ENCODE results near the gene C15orf40. TPM values are rescaled to one million over a fixed set of nuclear protein-coding genes. Genes with fewer than 3 reads are reported as not detected.
"Not testable (repeated sequence)": the region's sequence is repeated elsewhere in the genome, so short reads cannot be mapped to it uniquely, and the experiment has no call there.

The C15orf40 gene
- total RNA-seq, 4 donors from 2014 or later, result 2.0 to 21.2 (median 8.3) TPM

DNA sequence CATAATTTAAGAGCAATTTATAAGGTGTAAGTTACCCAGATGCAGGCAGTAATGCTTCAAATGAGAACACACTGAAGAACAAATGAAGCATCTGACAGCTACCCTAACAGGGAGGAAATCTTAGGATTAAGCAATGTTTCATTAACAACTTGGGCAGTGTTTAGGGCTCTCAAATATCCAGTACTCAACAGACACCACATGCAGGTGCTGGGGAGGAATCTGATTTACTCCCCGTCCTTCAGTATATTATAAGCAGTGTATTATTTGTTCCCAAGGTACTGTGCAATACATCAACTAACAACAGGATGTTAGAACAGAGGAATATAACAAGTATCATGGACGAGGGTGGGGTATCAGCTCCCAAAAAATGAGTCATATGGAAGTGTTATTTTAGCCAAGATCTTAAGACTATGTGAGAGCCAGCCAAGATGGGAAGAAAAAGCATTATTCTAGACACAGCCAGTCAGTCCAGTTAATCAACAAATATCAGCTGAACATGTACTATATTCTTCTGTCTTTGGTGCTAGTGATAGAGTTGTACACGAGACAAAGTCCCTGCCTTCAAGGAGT is 35.2 kb upstream of the C15orf40 start:
- H3K4me1 ChIP-seq, result peaks cover 0 to 5% of the 10 kb centered on the region in 2 donors
- H3K9me3 ChIP-seq, result no peaks in the 10 kb centered on the region
- H3K27me3 ChIP-seq, result no peaks in the 10 kb centered on the region
- no peaks in the 10 kb centered on the region for H3K36me3 ChIP-seq
- intact Hi-C loops (cut with DNase I; ENCODE audit: low total_unique reads), result no loop called here
- H3K27ac ChIP-seq, result no peak overlapping the region
- H3K4me3 ChIP-seq, result no peak overlapping the region
- TF ChIP-seq, protein P1, sequence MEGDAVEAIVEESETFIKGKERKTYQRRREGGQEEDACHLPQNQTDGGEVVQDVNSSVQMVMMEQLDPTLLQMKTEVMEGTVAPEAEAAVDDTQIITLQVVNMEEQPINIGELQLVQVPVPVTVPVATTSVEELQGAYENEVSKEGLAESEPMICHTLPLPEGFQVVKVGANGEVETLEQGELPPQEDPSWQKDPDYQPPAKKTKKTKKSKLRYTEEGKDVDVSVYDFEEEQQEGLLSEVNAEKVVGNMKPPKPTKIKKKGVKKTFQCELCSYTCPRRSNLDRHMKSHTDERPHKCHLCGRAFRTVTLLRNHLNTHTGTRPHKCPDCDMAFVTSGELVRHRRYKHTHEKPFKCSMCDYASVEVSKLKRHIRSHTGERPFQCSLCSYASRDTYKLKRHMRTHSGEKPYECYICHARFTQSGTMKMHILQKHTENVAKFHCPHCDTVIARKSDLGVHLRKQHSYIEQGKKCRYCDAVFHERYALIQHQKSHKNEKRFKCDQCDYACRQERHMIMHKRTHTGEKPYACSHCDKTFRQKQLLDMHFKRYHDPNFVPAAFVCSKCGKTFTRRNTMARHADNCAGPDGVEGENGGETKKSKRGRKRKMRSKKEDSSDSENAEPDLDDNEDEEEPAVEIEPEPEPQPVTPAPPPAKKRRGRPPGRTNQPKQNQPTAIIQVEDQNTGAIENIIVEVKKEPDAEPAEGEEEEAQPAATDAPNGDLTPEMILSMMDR (IDR thresholded peaks at IDR 0.05), result no peak
- no peak for TF ChIP-seq POLR2A (IDR thresholded peaks at IDR 0.05)
- DNase-seq, result no peak

DNA sequence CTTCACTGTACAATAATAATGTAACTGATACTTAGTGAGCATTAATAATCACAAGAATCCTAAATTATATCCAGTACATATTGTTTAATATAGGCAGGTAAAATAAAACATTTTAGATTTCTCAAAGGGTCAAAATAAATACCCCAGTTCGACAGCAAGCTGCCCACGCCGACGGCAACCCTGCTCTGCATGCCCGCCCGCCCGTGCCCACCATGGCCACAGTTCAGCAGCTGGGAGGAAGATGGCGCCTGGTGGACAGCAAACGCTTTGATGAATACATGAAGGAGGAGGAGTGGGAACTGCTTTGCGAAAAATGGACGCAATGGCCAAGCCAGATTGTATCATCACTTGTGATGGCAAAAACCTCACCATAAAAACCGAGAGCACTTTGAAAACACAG is 32.7 kb upstream of the C15orf40 start:
- H3K4me3 ChIP-seq, result no peak overlapping the region
- H3K36me3 ChIP-seq, result no peaks in the 10 kb centered on the region
- intact Hi-C loops (cut with DNase I; ENCODE audit: low total_unique reads), result no loop called here

DNA sequence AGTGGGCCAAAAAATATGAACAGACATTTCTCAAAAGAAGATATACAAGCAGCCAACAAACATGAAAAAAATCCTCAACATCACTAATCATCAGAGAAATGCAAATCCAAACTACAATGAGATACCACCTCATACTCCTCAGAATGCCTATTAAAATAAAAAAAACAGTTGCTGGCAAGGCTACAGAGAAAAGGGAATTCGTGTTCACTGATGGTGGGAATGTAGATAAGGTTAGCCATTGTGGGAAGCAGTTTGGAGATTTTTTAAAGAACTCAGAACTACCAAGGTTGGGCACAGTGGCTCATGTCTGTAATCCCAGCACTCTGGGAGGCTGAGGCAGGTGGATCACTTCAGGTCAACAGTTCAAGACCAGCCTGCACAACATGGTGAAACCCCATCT is 27.8 kb upstream of the C15orf40 start:
- intact Hi-C loops (cut with DNase I; ENCODE audit: low total_unique reads), result no loop called here
- DNase-seq, result no peak
- Histone ChIP-seq H3K4me1 (no peaks in the 10 kb centered on the region), H3K9me3 (no peaks in the 10 kb centered on the region), H3K4me3 (no peak overlapping the region), H3K27ac (no peak overlapping the region), H3K36me3 (no peaks in the 10 kb centered on the region), H3K27me3 (no peaks in the 10 kb centered on the region)
- TF ChIP-seq, protein P1 (IDR thresholded peaks at IDR 0.05), result no peak
- TF ChIP-seq POLR2A (IDR thresholded peaks at IDR 0.05), result no peak

More for the DNA sequence above, 32.7 kb upstream of the C15orf40 start:
- Histone ChIP-seq H3K9me3 (no peaks in the 10 kb centered on the region), H3K4me1 (peaks cover 0 to 5% of the 10 kb centered on the region in 2 donors), H3K27me3 (no peaks in the 10 kb centered on the region), H3K27ac (no peak overlapping the region)
- DNase-seq, result no peak
- TF ChIP-seq, protein P1 (IDR thresholded peaks at IDR 0.05), result no peak
- no peak for TF ChIP-seq POLR2A (IDR thresholded peaks at IDR 0.05)

DNA sequence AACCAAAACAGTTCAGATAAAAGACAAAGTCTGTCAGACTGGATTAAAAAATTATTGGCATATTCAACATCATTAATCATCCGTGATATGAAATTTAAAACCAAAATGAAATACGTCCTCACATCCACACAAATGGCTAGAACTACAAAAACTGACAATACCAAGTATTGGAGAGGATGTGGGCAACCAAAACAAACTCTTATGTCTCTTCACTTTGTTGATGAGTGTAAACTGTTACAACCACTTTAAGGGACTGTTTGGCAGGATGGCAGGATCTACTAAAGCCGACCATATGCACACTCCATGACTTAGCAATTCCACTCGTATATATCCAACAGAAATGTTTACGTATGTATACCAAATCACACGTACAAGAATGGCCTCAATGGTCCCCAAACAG is 24.8 kb upstream of the C15orf40 start:
- H3K9me3 ChIP-seq, result no peaks in the 10 kb centered on the region
- TF ChIP-seq, protein P1 (IDR thresholded peaks at IDR 0.05), result no peak
- no peak for TF ChIP-seq POLR2A (IDR thresholded peaks at IDR 0.05)
- no peak overlapping the region for H3K4me3 ChIP-seq
- H3K36me3 ChIP-seq, result no peaks in the 10 kb centered on the region
- intact Hi-C loops (cut with DNase I; ENCODE audit: low total_unique reads), result no loop called here
- H3K27ac ChIP-seq, result no peak overlapping the region
- DNase-seq, result no peak
- no peaks in the 10 kb centered on the region for H3K27me3 ChIP-seq
- H3K4me1 ChIP-seq, result no peaks in the 10 kb centered on the region

DNA sequence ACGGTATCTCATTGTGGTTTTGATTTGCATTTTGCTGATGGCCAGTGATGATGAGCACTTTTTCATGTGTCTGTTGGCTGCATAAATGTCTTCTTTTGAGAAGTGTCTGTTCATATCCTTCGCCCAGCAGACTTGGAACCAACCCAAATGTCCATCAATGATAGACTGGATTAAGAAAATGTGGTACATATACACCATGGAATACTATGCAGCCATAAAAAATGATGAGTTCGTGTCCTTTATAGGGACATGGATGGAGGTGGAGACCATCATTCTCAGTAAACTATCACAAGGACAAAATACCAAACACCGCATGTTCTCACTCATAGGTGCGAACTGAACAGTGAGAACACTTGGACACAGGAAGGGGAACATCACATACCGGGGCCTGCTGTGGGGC is 19.8 kb upstream of the C15orf40 start:
- intact Hi-C loops (cut with DNase I; ENCODE audit: low total_unique reads); H3K4me1 ChIP-seq; H3K36me3 ChIP-seq; H3K9me3 ChIP-seq; H3K4me3 ChIP-seq; H3K27ac ChIP-seq; DNase-seq; H3K27me3 ChIP-seq: not testable (repeated sequence)

DNA sequence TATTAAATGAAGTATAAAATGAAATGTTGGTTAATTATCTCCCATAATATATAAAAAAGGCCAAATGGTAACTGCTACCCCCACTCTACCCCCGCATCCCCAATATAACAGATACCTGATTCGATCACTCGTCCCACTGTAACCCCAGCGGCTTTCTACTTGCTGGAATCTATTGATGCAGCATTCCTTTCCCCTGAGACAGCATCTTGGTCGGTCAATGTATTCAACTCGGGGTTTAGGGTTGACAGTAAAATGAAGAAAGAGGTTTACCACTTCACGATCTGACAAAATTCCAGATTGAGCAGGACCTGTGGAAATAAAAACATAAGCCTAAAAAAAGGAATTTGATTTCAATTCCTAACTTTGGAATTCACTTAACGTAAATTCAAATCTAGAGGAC is 18.6 kb upstream of the C15orf40 start:
- Histone ChIP-seq H3K27me3 (no peaks in the 10 kb centered on the region), H3K4me3 (no peak overlapping the region), H3K4me1 (no peaks in the 10 kb centered on the region), H3K9me3 (no peaks in the 10 kb centered on the region), H3K27ac (no peak overlapping the region), H3K36me3 (no peaks in the 10 kb centered on the region)
- intact Hi-C loops (cut with DNase I; ENCODE audit: low total_unique reads), result no loop called here
- DNase-seq, result no peak
- no peak for TF ChIP-seq POLR2A (IDR thresholded peaks at IDR 0.05)
- TF ChIP-seq, protein P1 (IDR thresholded peaks at IDR 0.05), result no peak

Measured in uterus (tissue), 4 donors.